Articular chondrocyte of knee joint (primary cell): ENCODE data around the gene SPCS1. TPM values are rescaled to one million over a fixed set of nuclear protein-coding genes. Genes with fewer than 3 reads are reported as not detected.
A peak's percentile ranks its signal among the peaks of the same experiment; 100 is the strongest.

Source experiments
- small RNA-seq: library from RNA; depleted of rRNA; stranded (forward); fragments of <200 nt; gene quantifications from one replicate; pipeline ENCODE3, GENCODE V24; 2012
- total RNA-seq: library from RNA; depleted of rRNA; stranded (reverse); fragments of >200 nt; gene quantifications from 2 replicates; pipeline ENCODE4 v1.2.3, GENCODE V29; 2012

Gene SPCS1
- total RNA-seq, result 106 and 119 TPM in 2 replicates

GRCh38 chr3:52705688-52706686, at the start of gene SPCS1, which contains the start of gene GLT8D1:
SPCS1 (plus strand) TSS chr3:52706106; CDS start chr3:52706247, 141 bp downstream.
GLT8D1 (minus strand) TSS chr3:52705791; CDS start chr3:52700460, 5,331 bp downstream.

GRCh38 chr3:52685709-52686691, 19.9 kb upstream of the SPCS1 start, which contains the start of the genes GNL3 and PBRM1:
GNL3 (plus strand) TSS chr3:52686032; CDS start chr3:52686093, 61 bp downstream.
PBRM1 (minus strand) TSS chr3:52685913.

Small RNA genes lying within 50 kb of the gene (small RNA-seq; reads per million reads assigned to genes)
- gene AC006254.2 (not detected), gene RF00569 (4,177 reads per million, percentile 100 among the genes with 10 or more reads in this experiment), gene RF01183 (not detected), gene SNORD19 (not detected), gene SNORD19B (not detected), gene SNORD69 (488 reads per million, percentile 99 among the genes with 10 or more reads in this experiment)

Other genes starting within 250 kb of the SPCS1 start
- gene STAB1, start 210.8 kb upstream of the SPCS1 start, total RNA-seq, result 4.5 and 5.7 TPM in 2 replicates
- 31.9 and 41.2 TPM in 2 replicates for gene NT5DC2, start 172.2 kb upstream of the SPCS1 start, total RNA-seq
- gene UQCC5, start 169.5 kb upstream of the SPCS1 start, total RNA-seq, result 2.5 and 5.4 TPM in 2 replicates
- gene PBRM1, start 20.2 kb upstream of the SPCS1 start, total RNA-seq, result 95.6 and 99.3 TPM in 2 replicates
- gene GNL3, start 20.1 kb upstream of the SPCS1 start, total RNA-seq, result 130 and 144 TPM in 2 replicates
- gene GLT8D1, start 315 bp upstream of the SPCS1 start, total RNA-seq, result 103 and 106 TPM in 2 replicates
- 21.0 and 21.8 TPM in 2 replicates for gene NEK4, start 64.8 kb downstream of the SPCS1 start, total RNA-seq
- gene ITIH1, start 71.5 kb downstream of the SPCS1 start, total RNA-seq, result not detected in 2 replicates
- 0.11 and 0.39 TPM in 2 replicates for gene ITIH3, start 88.7 kb downstream of the SPCS1 start, total RNA-seq
- 2.7 and 4.7 TPM in 2 replicates for gene ITIH4, start 124.6 kb downstream of the SPCS1 start, total RNA-seq
- gene MUSTN1, start 128.9 kb downstream of the SPCS1 start, total RNA-seq, result 0.39 TPM in 1 of 2 replicates, not detected in the other
- 10.2 and 12.8 TPM in 2 replicates for gene STIMATE, start 191.4 kb downstream of the SPCS1 start, total RNA-seq